CD4-positive, alpha-beta T cell treated with Interleukin-2 at 100 ng/mL for 4 hours (primary cell): ENCODE measurements around the gene TAAR6.
A peak's percentile ranks its signal among the peaks of the same experiment; 100 is the strongest.
"Not testable (repeated sequence)": the region's sequence is repeated elsewhere in the genome, so short reads cannot be mapped to it uniquely, and the experiment has no call there.

Experiments
- DNase-seq: peaks from one replicate; pipeline ENCODE4 v3.0.0-alpha.2; 2020; ENCODE audit warnings: low spot score

The TAAR6 gene

GRCh38 chr6:132570221-132570777 lies at the start of gene TAAR6:
TSS of gene TAAR6 (plus strand) at chr6:132570322. CDS start at chr6:132570322, 0 bp downstream.
- DNase-seq: no peak

GRCh38 chr6:132520953-132521352 lies 49.2 kb upstream of the TAAR6 start:
- DNase-seq: no peak

GRCh38 chr6:132524646-132525045 lies 45.5 kb upstream of the TAAR6 start:
- no peak for DNase-seq

GRCh38 chr6:132525866-132526265 lies 44.3 kb upstream of the TAAR6 start:
- DNase-seq: no peak

- DNase-seq: no peak
Observed at GRCh38 chr6:132526461-132526860, 43.7 kb upstream of the TAAR6 start.

GRCh38 chr6:132527791-132528190 lies 42.3 kb upstream of the TAAR6 start:
- no peak for DNase-seq

GRCh38 chr6:132530293-132530974 lies 39.7 kb upstream of the TAAR6 start:
- peak; percentile 77 for DNase-seq

- not testable (repeated sequence) for DNase-seq
Observed at GRCh38 chr6:132534546-132534945, 35.6 kb upstream of the TAAR6 start.

GRCh38 chr6:132537145-132537544 lies 33.0 kb upstream of the TAAR6 start:
- DNase-seq: no peak

- no peak for DNase-seq
Observed at GRCh38 chr6:132537977-132538376, 32.1 kb upstream of the TAAR6 start, which contains the start of gene TAAR9. TSS of gene TAAR9 (plus strand) at chr6:132538277. CDS start at chr6:132538290, 13 bp downstream.

- DNase-seq: no peak
Observed at GRCh38 chr6:132544826-132545225, 25.3 kb upstream of the TAAR6 start.

- no peak for DNase-seq
Observed at GRCh38 chr6:132548746-132549463, 21.2 kb upstream of the TAAR6 start.

GRCh38 chr6:132551214-132551613 lies 18.9 kb upstream of the TAAR6 start:
- no peak for DNase-seq

GRCh38 chr6:132552372-132552771 lies 17.8 kb upstream of the TAAR6 start, which contains the start of gene TAAR8:
TSS of gene TAAR8 (plus strand) at chr6:132552672. CDS start at chr6:132552693, 21 bp downstream.
- DNase-seq: no peak

- not testable (repeated sequence) for DNase-seq
Observed at GRCh38 chr6:132560087-132560486, 10.0 kb upstream of the TAAR6 start.

GRCh38 chr6:132566404-132566803 lies 3.7 kb upstream of the TAAR6 start:
- DNase-seq: no peak

GRCh38 chr6:132567566-132567965 lies 2.6 kb upstream of the TAAR6 start:
- DNase-seq: no peak

GRCh38 chr6:132568611-132569010 lies 1.5 kb upstream of the TAAR6 start:
- DNase-seq: no peak

- no peak for DNase-seq
Observed at GRCh38 chr6:132569170-132569569, 952 bp upstream of the TAAR6 start.

- no peak for DNase-seq
Observed at GRCh38 chr6:132571774-132572173, 1.7 kb downstream of the TAAR6 start.

GRCh38 chr6:132584698-132585097 lies 14.6 kb downstream of the TAAR6 start:
- no peak for DNase-seq

GRCh38 chr6:132587424-132587823 lies 17.3 kb downstream of the TAAR6 start:
- no peak for DNase-seq

GRCh38 chr6:132589454-132589853 lies 19.3 kb downstream of the TAAR6 start, which contains the start of gene TAAR5:
TSS of gene TAAR5 (minus strand) at chr6:132589741. CDS start at chr6:132589686, 55 bp downstream.
- no peak for DNase-seq
